ENCODE data around the gene USP6NL.

- TF ChIP-seq, protein P1, sequence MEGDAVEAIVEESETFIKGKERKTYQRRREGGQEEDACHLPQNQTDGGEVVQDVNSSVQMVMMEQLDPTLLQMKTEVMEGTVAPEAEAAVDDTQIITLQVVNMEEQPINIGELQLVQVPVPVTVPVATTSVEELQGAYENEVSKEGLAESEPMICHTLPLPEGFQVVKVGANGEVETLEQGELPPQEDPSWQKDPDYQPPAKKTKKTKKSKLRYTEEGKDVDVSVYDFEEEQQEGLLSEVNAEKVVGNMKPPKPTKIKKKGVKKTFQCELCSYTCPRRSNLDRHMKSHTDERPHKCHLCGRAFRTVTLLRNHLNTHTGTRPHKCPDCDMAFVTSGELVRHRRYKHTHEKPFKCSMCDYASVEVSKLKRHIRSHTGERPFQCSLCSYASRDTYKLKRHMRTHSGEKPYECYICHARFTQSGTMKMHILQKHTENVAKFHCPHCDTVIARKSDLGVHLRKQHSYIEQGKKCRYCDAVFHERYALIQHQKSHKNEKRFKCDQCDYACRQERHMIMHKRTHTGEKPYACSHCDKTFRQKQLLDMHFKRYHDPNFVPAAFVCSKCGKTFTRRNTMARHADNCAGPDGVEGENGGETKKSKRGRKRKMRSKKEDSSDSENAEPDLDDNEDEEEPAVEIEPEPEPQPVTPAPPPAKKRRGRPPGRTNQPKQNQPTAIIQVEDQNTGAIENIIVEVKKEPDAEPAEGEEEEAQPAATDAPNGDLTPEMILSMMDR (IDR thresholded peaks at IDR 0.05) = no peak
- TF ChIP-seq POLR2A (IDR thresholded peaks at IDR 0.05) = no peak
Measured at GRCh38 chr10:11646450-11646849, 35.0 kb upstream of the USP6NL start.

All from testis (tissue), 2 donors.